DMS114 treated with DMSO at 0.1 percent for 48 hours (cell line): Measurements from ENCODE around the gene GRK1.

Experiments
- DNase-seq: peaks from one replicate; lab custom pipeline; 2025; ENCODE audit not compliant: unreplicated experiment; lab: John Stamatoyannopoulos, UW

The GRK1 gene

DNA sequence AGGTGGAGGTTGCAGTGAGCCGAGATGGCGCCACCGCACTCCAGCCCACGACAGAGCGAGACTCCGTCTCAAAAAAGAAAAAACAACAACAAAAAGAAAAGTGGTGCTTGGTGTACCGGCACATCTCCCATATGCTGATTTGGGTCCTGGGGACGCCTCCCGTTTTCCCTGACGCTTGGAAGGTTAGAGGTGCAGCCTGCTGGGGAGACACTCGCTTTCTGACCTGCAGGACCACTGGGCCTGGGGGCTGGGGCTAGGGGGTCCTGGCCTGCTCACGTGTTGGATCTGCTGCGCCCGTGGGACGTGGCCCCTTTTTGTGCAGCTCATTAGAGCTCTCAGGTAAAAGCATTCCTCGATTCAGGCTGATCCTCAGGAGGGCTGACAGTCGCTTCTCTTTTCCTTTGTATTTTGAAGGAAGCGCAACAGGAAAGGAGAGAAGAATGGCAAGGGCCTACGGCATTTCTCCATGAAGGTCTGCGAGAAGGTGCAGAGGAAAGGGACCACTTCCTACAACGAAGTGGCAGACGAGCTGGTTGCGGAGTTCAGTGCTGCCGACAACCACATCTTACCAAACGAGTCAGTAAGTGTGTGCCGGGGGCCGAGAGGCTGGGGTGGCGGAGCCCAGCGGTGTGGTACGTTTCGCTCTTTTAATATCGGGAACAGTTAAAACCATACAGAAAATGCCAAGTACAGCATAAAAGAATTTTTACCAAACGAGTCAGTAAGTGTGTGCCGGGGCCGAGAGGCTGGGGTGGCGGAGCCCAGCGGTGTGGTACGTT lies 34.1 kb upstream of the GRK1 start:
- DNase-seq = no peak

- DNase-seq = no peak
Measured at GRCh38 chr13:113633485-113633873, 33.5 kb upstream of the GRK1 start.

GRCh38 chr13:113634279-113635047 lies 32.6 kb upstream of the GRK1 start:
- no peak for DNase-seq

DNA sequence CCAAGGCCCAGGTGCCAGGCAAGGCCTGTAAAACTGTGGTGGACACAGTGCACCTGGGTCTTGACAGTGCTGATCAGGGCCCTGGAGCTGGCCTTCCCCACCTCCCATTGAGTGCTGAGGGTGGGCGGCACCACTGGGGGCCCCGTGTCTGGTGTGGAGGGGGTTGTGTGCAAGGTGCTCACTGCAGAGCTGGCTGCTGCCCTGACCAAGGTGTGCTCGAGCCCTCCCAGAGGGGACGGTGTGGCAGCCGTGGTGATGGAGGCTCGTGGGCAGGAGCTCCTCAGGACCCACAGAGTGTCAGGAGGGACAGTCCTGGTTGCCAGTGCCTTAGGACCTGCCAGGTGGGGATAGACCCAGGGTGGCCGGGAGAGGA lies 32.0 kb upstream of the GRK1 start:
- DNase-seq = no peak

GRCh38 chr13:113635709-113636108 lies 31.3 kb upstream of the GRK1 start:
- no peak for DNase-seq

DNA sequence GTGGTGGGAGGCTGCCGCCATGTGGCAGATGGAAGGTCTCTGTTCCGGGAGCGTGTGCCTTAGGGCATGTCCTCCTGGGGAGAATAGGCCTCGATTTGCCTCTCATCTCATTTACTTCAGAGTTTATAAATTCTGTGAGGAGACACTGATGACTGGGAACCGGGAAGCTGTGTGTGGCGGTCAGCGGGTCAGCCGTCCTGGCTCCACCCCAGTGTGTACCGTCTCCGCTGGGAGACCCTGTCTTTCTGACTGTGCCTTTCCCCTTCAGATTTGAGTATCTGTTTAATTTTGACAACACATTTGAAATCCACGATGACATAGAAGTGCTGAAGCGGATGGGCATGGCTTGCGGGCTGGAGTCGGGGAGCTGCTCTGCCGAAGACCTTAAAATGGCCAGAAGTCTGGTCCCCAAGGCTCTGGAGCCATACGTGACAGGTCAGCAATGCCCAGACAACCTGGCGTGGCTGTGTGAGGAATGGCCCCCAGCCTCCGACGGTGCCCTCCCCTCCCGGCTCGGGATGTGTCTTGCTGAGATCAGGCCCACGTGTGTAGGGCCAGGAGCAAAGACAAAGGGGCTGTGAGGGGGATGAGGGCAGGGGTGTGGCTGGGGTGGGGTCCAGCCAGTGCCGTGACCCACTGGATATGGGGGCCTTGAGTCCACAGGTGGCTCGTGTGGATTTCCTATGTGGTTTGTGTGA lies 30.6 kb upstream of the GRK1 start:
- no peak for DNase-seq

DNA sequence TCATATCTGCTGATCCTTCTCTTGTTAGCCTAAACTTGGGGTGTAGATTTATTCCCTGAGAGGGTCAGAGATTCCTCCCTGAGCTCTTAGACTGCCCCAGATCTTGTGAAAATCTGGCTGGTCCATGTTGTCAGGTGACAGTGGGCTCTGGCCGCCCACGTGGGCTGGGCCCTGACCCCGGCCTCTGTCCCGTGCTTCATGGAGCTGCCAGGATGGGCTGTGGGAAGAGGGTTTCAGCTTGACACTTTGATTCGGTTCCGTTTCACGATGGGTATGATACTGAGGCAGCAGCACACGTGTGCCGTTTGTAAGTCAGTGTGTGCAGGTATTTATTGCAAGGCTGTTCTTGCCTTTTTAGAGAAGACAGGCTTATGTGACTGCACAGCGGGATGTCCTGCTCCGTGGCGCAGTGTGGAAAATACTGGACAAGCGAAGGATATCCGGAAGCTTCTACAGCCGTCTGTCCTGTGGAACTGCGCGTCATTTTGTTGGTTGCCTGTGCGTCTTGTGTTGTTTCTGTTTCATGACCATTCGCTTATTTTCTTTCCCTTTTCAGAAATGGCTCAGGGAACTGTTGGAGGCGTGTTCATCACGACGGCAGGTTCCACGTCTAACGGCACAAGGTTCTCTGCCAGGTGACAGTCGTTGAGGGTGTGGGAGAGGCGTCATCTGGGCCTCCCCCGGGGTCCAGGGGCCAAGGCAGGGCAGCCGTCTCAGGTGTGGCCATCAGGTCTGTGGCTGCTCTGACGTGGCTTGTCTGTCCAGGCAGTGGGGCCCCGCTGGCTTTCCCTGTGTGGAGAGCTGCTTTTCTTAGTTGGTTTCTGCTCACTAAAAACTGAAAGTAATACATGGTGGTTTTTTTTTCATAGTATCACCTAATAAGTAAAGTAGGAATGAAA lies 29.5 kb upstream of the GRK1 start:
- no peak for DNase-seq

- DNase-seq = no peak
Measured at GRCh38 chr13:113638173-113638746, 28.8 kb upstream of the GRK1 start.

DNA sequence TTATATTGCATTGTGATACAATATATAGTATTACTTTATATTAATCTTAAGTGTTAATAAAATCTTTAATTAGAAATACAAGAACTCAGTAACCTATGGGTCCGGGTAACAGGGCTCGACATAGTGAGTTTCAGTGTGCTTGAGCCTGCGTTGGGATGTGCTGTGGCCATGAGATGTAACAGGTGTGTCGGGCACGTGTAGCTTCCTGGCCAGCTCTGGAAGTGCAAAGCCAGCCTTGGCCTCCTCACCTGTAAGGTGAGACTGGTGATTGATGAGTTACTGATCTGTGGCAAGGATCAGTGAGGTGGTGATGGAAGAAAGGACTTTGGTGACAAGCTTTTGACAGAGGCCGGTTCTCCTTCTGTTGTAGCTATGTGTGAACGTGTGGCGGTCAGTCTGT lies 28.2 kb upstream of the GRK1 start:
- DNase-seq = no peak

DNA sequence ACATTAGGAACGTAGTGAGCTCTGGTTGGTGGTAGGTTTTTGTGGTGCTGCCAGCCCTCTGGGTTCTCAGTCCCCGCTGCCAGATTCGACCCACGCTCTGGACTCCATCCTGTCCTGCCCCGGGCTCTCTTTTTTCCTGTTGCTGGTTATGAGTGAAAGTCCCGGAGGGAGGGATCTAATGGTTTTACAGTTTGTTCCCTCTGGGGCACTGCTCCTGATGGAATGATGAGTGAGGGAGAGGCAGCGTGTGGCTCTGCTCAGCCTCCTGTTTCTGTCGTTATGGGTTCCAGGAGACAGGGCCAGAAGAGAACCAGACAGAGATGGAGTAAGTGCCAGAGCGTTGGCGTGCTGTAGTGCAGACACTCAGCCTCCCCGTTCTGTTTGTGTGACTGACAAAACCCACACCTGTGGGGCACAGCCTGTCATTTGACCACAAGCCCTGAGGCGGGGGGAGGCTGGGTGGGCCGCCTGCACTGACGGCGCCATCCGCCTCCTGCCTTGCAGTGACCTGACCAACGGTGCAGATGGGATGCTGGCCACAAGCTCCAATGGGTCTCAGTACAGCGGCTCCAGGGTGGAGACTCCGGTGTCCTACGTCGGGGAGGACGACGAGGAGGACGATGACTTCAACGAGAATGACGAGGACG lies 27.3 kb upstream of the GRK1 start:
- no peak for DNase-seq

DNA sequence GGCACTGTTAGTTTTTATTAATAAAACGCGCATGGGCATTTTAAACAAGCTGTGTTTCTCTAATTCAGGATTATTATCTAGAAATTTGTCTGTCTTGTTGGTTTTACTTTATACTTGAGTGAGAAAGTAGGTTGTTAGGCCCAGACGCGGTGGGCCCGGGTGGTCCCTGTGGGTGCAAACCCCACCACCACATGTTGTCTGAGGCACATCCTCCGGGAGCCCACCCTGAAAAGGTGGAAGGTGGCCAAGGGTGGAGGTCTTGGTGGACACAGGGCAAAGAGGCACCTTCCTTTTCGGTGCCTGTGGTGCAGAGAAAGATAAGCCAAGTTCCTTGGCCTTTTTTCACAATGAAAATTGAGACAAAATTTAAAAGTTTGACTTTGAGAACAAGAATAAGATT lies 25.6 kb upstream of the GRK1 start:
- no peak for DNase-seq

DNA sequence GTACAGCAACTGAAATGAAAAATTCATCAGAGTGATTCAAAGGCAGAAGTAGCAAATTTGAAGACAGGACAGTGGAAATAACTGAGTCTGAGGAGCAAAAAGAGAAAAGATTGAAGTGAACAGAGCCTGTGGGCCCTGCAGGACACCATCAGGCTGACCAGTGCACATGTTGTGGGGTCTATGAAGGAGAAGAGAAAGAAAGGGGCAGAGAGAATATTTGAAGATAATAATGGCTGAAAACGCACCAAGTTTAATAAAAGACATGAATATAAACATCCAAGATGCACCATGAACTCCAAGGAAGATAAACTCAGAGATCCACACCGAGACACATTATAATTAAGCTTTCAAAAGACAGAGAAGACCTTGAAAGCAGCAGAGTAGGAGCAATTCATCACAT lies 24.5 kb upstream of the GRK1 start:
- no peak for DNase-seq

DNA sequence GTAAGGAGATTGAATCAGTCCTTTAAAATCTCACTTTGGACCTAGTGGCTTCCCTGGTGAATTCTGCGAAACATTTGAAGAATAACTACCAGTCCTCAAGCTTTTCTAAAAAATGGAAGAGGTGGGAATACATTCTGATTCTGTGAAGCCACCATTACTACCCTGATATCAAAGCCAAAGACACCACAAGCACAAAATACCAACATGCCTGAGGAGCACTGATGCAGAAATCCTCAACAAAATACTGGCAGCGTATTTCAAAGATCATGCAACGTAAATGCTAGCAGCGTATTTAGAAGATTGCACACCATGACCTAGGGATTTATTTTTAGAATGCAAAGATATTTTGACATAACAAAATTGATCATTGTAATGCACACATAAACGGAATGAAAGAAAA lies 23.4 kb upstream of the GRK1 start:
- DNase-seq = no peak

- no peak for DNase-seq
Measured at GRCh38 chr13:113644800-113645199, 22.2 kb upstream of the GRK1 start.

GRCh38 chr13:113645329-113645728 lies 21.7 kb upstream of the GRK1 start:
- DNase-seq = no peak

DNA sequence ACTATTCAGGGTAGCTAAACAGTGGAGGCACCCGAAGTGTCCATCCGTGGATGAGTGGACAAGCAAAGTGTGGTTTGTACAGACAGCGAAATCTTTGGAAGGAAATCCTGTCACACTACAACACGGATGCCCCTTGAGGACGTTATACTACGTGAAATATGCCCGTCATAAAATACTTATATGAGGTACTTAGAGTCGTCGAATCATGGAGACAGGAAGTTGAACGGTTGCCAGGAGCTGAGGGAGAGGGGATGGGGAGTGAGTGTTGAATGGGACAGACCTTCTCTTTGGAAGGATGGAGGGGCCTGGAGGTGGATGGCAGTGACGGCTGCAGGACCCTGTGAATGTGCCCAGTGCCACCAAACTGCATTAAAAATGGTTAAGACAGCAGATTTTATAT lies 20.6 kb upstream of the GRK1 start:
- no peak for DNase-seq

DNA sequence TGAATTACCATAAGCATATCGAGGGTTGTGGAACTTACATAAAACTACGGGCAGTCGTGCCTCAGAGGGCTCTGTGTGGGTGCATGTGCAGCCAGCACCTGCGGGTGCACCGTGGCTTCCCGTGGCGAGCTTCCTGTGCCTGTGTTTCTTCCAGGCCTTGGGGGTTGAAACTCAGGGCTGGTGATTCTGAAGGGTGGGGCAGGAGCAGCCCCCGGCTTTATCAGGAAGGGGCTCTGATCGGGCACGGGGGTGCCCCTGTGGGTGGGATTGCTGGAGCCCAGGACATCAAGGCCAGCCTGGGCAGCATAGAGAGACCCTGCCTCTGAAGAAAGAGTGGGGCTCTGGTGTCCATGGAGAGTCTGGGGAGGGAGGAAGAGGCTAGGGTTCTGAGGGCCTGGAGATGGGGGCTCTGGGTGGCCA lies 20.1 kb upstream of the GRK1 start:
- DNase-seq = no peak

- no peak for DNase-seq
Measured at GRCh38 chr13:113647351-113648215, 19.4 kb upstream of the GRK1 start.

DNA sequence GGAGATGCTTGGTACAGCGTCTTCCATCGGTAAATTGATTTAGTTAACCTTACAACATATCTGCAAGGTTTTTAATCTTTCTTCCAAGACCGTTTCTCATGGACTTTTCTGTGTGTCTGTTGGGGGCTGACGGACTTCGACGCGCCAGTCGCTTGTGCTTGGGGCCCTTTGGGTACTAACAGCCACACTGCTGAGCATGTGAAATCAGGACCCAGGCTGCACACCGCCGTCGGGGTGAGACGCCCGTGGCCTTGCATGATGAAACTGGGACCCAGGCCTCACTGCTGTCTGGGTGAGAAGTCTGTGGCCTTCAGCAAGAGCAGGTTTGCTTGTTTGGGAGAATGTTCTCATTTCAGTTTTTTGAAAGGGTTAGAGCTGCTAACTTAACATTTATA lies 18.8 kb upstream of the GRK1 start:
- no peak for DNase-seq
